ENCODE results near the gene ATP6V0A1.

GRCh38 chr17:42498828-42499227 is 40.1 kb downstream of the ATP6V0A1 start:
- no peak for TF ChIP-seq TCF4 (CRISPR knock-in tag; IDR thresholded peaks at IDR 0.05; ENCODE audit: borderline replicate concordance)
- TF ChIP-seq, protein P1, sequence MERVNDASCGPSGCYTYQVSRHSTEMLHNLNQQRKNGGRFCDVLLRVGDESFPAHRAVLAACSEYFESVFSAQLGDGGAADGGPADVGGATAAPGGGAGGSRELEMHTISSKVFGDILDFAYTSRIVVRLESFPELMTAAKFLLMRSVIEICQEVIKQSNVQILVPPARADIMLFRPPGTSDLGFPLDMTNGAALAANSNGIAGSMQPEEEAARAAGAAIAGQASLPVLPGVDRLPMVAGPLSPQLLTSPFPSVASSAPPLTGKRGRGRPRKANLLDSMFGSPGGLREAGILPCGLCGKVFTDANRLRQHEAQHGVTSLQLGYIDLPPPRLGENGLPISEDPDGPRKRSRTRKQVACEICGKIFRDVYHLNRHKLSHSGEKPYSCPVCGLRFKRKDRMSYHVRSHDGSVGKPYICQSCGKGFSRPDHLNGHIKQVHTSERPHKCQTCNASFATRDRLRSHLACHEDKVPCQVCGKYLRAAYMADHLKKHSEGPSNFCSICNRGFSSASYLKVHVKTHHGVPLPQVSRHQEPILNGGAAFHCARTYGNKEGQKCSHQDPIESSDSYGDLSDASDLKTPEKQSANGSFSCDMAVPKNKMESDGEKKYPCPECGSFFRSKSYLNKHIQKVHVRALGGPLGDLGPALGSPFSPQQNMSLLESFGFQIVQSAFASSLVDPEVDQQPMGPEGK (CRISPR knock-in tag; IDR thresholded peaks at IDR 0.05; ENCODE audit: borderline replicate concordance): no peak
- TF ChIP-seq, protein P2, sequence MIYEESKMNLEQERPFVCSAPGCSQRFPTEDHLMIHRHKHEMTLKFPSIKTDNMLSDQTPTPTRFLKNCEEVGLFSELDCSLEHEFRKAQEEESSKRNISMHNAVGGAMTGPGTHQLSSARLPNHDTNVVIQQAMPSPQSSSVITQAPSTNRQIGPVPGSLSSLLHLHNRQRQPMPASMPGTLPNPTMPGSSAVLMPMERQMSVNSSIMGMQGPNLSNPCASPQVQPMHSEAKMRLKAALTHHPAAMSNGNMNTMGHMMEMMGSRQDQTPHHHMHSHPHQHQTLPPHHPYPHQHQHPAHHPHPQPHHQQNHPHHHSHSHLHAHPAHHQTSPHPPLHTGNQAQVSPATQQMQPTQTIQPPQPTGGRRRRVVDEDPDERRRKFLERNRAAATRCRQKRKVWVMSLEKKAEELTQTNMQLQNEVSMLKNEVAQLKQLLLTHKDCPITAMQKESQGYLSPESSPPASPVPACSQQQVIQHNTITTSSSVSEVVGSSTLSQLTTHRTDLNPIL (CRISPR knock-in tag; IDR thresholded peaks at IDR 0.05; ENCODE audit: low read depth): no peak
- TF ChIP-seq ARNTL (CRISPR knock-in tag; IDR thresholded peaks at IDR 0.05; ENCODE audit: borderline replicate concordance, low read depth): no peak
- no peak for TF ChIP-seq TOX (CRISPR knock-in tag; IDR thresholded peaks at IDR 0.05; ENCODE audit: borderline replicate concordance)
- no peak for TF ChIP-seq ZFP3 (CRISPR knock-in tag; IDR thresholded peaks at IDR 0.05)
- no peak for TF ChIP-seq RARB (CRISPR knock-in tag; IDR thresholded peaks at IDR 0.05)
- TF ChIP-seq, protein P3, sequence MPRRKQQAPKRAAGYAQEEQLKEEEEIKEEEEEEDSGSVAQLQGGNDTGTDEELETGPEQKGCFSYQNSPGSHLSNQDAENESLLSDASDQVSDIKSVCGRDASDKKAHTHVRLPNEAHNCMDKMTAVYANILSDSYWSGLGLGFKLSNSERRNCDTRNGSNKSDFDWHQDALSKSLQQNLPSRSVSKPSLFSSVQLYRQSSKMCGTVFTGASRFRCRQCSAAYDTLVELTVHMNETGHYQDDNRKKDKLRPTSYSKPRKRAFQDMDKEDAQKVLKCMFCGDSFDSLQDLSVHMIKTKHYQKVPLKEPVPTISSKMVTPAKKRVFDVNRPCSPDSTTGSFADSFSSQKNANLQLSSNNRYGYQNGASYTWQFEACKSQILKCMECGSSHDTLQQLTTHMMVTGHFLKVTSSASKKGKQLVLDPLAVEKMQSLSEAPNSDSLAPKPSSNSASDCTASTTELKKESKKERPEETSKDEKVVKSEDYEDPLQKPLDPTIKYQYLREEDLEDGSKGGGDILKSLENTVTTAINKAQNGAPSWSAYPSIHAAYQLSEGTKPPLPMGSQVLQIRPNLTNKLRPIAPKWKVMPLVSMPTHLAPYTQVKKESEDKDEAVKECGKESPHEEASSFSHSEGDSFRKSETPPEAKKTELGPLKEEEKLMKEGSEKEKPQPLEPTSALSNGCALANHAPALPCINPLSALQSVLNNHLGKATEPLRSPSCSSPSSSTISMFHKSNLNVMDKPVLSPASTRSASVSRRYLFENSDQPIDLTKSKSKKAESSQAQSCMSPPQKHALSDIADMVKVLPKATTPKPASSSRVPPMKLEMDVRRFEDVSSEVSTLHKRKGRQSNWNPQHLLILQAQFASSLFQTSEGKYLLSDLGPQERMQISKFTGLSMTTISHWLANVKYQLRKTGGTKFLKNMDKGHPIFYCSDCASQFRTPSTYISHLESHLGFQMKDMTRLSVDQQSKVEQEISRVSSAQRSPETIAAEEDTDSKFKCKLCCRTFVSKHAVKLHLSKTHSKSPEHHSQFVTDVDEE (CRISPR knock-in tag; IDR thresholded peaks at IDR 0.05): no peak

Measured in SK-N-SH treated with all-trans-retinoic acid at 6 μM for 48 hours (cell line).